ENCODE data around the gene SYMPK.

SYMPK gene

DNA sequence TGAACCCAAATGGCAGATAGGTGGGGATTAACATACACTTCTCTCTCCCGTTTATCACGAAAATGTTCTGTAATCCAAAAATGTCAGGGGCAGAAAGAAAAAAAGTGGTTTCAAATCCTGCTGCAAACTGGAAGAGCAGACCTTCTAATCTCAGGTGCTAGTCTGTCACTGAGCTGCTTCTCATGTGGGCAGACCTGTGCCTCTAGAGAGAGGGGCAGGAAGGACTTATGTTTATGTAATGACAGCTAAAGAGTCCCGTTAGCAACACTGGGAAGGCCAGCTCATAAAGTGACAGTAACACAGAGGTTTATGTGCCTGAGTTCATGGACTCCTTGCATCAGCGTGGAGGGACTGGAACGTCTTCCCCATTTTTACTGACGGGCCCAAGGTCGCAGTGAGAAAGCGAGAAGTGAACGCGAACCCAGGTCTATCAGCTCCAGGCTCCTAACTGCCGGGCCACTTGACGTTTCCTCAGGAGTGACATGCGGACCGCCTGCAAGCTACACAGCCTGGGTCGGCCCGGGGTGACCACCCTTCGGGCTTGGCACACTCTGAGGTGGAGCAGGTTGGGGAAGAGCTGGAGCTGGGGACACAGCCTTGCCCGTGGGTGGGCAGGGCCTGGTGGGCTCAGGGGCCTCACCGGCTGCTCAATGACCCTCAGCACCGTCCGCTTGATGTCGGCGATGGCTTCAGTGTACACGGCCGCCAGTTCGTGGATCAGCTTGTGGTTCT lies 38.2 kb downstream of the SYMPK start:
- DNase-seq: no peak

DNA sequence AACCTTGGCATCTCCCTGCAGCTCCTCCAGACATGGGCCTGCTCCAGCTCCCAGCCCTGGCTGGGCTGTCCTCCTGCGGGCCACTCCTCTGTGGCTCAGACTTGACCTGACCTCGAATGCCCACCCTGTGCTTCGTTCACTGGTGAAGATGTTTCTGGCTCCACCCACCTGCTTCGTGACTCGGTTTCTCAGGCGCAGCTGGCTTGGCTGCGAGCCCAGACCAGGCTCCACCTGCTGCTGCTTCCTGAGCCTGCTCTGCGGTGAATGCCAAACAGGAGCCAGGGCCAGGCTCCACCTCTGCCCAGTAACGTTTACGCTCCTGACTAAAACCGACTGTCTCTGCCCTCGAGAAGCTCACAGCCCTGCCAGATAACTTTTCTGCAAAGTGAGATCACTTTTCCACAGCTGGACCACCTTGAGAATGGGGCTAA lies 38.9 kb downstream of the SYMPK start:
- DNase-seq: no peak

DNA sequence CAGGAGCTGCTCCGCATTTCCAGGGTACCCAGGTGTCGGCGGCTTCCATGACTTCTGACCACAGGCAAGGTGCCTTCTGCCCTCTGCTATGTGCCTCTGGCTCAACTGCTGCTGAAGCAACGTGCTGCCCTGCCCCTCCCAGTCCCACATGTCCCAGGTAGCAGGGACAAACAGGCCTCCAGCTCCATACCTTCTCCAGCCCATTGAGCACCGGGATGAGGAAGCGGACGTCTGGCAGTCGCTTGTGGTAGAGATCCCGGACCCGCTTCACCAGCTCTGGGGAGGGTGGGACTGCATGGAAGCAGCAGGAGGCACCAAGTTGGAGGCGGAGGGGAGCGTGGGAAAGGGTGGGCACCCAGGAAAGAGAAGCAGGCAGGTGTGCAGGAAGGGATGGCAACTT lies 39.8 kb downstream of the SYMPK start:
- no peak for DNase-seq

DNA sequence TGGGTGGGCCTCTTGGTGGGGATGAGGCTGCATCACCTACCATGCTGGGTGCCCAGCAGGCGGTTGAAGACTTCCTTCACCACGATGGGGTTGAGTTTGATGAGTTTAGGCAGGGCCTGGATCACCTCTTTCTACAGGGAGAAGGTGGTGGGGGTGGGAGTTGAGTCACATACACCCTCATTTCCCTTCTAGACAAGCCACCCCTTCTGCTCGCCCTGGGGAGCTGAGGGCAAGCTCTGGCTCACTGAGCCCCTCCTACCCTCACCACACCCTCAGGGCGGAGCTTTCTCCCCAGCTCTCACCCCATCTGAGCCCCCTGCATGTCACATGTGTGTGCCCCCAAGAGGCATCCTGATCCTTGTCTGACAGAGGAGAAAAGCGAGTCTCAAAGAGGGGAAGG lies 40.2 kb downstream of the SYMPK start:
- no peak for DNase-seq

DNA sequence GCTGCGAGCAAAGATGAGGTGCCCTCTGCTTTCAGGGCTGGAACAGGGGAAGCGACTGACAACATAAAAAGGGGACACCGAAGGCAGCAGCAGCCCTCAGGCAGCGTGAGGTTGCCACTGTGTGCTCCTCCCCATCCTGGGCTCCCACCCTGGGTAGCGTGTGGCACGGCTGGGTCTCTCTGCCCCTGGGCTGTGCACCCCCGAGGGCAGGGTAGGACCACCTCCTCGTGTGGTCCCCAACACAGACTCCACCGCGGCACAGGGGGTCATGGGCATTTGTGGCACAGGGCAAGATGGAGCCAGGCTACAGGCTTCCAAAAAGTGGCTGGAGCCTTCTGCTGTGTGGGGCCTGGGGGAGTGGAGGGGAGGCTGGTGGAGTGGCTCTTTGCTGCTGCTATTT lies 41.4 kb downstream of the SYMPK start:
- no peak for DNase-seq

DNA sequence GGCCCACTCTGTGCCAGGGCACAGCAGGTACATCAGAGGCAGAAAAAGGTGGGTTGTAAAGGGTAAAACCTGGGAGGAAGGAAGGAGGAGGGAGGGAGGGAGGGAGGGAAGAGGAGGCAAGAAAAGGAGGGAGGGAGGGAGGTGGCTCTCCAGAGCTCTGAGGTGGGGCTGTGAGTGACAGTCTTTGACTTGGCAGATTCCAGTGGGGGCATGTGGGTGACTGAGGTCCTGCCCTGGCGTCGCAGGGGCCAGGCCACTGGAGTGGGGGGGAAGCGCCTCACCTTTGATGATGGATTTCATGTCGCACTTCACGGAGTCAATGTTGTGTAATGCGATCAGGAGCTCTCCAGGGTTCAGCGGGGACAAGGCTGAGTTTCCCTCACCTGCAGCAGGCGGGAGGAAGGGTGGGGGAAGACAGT lies 41.8 kb downstream of the SYMPK start:
- DNase-seq: no peak

DNA sequence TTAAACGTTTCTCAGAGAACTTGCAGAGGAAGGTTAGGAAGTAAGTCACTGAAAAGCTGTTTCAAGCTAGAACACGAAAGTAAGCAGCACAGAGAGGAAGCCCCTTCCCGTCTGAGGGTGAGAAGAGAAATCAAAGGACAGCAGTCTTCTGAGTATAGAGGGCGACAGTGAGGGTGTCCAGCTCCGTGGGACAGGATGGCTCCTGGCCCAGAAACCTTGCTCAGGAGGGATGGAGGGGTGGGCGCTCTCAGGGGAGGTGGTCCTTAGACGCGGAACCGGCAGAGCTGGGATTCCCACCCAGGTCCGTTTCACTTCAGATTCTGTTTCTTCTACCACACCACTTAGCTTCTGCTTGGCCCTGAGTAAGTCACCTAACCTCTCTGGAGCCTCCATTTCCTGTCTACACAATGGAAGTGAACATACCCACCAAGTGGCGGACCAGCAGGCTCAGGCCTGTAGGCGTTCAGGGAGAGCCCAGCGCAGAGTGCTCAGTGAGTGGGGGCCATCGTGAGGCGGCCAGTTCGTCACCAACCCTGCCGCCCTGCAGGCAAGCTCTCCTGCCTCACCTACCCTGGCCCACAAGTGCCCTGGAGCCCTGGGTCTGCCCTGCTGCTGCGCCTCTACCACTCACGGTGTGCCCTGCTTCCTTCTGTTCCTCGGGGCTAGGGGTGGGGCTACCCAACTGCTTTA lies 42.4 kb downstream of the SYMPK start:
- no peak for DNase-seq

DNA sequence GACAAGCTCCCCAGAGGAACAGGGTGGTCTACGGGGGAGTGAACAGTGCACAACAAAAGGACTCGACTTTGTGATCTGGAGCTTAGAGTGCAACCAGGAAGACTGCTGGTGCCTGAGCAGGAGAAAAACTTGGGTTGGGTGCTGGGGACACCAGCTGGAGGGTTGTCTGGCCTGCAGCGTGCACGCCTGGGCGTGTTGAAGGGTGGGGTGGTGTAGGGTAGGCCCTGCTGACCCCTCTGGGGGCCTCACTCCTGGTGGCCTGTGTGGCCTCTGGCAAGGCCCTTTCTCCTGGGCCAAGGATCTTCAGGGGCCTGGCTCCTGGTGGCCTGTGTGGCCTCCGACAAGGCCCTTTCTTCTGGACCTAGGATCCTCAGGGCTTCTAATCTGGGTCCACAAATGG lies 43.2 kb downstream of the SYMPK start:
- no peak for DNase-seq

DNA sequence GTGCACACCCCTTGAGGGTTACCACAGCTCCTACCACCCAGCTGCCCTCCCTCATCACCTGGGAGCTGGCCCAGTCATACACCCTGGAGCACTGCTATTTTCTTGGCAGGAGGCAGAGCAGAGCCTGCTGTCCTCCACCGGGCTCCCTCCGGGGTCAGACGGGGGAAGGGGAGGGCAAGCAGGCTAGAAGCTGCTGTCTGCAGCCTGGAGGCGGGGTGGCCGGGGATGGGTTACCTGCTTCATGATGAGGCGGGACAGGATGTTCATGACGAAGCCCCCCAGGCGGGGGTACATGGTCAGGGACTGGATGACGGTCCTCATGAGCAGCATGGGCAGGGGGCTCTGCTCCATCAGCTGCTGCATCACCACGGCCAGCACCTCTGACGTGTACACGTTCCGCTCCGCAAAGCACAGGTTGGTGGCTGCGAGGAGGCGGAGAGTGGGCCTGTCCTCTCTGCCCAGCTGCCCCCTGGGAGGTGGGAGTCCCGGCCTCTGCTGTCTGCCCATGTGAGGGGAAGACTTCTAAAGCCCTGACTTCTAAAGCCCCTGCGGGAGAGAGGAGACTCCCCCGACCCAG lies 45.1 kb downstream of the SYMPK start:
- DNase-seq: no peak

DNA sequence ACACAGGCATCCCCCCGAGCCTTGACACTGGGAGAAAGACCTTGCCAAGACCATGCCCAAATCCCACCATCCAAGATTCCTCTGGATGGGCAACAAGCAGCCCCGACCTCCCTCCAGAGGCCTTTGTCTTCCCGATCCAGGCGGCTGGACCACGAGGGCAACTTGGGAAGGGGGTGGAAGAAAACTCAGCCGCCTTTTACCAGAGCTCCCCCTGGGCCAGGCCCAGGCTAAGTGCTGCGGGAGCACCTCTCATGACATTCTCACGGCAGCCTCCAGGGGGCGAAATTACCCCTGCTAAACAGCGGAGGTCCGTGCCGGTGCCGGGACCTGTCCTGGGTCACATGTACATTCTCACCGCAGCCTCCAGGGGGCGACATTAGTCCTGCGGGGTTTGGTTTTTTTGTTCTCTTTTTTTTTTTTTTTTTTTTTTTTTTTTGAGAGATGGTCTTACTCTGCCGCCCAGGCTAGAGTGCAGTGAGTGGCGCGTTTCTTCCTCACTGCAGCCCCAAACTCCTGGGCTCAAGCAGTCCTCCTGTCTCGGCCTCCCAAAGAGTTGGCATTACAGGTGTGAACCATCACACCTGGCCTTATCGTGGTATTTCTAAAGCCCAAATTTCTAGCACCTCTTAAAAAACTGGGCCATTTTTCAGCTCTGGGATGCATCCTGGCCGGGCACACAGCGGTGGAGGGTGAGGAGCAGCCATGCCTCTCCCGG lies 45.8 kb downstream of the SYMPK start:
- peak; percentile 94 for DNase-seq

DNA sequence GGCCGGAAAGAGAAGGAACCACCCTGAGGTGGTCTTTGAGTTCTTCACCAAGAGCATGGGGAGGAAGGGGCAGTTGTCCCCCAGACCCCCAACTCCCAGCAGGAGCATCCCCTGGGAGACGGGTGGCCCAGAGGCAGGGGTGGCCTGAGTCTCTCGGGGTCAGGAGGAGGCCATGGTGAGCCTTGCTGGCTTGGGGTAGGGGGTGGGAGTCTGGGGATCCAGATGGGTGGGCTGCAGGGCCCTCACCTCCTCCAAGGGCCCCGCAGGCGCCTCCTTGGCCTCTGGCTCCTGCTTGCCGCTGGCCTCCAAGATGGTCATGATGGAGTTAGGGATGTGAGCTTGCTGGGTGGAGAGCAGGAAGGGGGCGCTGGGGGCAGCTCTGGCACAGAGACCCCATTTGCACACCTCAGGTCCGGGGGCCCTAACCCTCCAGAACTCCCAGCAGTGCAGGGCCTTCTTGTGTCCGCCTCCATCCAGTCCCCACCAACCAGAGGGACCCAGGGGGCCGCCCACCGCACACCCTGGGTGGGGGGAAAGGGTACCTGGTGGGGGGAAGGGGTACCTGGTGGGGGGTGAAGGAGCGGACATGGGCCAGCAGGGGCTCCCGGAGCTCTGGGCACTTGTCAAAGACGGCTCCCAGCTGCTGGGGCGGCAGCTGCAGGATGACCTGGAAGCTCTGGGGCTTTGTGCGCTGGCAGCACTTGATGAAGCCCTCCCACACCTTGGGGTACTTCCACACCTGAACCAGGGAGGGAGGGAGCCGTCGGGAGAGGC lies 46.5 kb downstream of the SYMPK start:
- DNase-seq: peak; percentile 48

DNA sequence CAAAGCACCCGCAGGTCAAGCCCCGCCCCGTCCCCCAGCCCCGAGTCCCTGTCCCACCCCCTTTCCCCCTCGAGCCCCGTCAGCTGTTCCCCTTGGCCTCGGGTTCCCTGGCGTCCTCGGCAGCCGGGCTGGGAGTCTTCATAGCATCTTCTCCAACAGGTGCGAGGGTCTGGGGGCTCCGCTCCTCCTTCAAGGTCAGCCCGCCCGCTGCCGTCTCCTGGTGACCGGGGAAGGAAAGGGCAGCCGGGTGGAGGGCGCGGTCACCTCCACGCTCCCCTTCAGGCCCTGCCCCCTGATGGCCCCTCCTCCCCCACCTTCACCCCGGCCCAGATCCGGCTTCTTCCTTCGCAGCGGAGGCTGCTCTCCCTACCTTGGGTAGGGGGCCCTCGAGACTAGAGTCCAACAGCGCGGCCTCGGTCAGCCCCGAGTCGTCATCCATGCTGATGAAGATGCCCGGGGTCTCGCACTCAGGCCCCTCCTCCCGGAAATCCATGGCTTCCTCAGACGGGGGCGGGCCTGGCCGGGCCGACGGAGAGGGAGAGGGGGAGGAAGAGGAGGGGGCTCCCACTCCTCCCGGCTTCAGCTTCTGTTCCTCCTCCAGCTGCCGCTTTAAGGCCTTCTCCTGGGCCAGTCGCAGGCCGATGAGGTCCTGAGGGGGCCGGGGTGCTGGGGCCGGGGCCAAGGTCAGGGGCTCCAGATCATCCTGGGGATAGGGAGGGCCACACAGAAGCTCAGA lies 47.3 kb downstream of the SYMPK start:
- DNase-seq: peak; percentile 82

DNA sequence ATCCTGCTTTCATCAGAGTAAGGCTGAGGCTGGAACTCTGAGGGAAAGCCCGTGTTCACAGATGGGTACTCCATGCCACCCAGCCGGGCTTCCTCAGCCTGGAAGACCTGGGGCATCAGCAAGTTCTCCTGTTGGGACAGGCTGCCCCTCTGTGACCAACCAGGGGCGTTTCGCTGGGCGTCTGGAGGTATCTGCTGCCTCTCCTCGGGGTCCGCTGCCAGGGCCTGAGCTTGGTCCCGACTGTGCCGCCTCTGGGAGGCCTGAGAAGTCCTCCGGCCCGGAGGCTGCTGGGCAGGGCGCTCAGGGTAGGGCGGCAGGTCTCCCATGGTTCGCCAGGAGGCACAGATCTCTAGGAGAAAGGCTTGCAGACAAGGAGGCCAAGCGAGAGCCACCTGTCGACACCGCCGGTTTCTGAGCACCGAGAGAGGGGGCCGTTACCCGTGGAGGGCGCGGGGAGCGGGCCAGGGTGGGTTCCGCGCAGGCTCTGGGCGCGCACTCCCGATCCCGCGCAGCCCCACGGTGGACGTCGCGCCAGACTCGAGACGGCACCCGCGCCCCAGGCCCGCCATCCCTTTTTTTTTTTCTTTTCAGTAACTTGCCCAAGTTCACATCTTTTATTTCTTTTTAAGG lies 48.0 kb downstream of the SYMPK start, which contains the start of gene RSPH6A:
RSPH6A (minus strand) TSS at position 458 of the 630 bp plus-strand sequence; CDS start at position 326, 132 bp downstream.
- DNase-seq: no peak

DNA sequence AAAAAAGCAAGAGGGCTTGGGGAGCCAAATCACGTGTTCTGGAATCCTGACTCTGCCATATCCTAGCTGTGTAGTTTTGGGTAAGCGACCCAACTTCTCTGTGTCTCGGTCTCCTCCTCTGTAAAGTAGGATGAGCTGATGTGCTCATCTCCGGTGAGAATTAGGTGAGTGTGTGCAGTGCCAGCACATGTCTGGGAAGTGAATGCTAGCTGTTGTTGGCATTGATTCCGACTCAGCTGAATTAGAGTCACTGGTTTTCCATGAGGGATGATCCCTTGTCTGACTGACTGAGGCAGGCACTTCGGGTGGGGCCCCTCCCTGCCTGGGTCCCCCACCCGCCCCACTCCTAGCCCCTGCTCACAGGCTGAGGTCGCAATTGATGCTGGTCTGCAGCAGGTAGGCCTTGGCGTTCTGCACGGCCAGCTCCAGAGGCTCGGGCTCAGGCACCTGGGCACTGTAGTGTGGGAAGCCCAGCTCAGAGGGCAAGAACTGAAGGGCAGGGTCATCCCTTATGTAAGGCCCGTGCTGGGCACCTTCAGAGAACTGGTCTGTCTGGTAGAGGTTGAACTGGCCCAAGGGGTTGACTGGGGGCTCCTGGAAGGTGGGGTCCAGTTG lies 48.7 kb downstream of the SYMPK start:
- DNase-seq: no peak

DNA sequence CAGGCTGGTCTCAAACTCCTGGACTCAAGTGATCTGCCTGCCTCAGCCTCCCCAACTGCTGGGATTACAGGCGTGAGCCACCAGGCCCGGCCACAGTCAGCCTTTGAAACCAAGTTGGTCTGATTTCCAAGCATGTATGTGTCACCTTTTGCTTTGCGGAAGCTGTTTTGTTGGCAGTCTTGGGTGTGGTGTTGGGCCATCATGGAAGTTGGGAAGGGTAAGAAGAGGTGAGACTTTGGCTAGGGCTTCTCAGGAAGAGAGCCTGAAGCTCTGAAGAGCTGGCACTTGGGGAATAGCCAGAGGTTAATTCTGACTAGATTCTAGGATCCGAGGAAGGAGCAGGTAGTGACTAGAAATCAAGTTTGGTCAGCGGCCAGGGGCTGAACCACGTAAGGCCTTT lies 50.6 kb downstream of the SYMPK start:
- no peak for DNase-seq

DNA sequence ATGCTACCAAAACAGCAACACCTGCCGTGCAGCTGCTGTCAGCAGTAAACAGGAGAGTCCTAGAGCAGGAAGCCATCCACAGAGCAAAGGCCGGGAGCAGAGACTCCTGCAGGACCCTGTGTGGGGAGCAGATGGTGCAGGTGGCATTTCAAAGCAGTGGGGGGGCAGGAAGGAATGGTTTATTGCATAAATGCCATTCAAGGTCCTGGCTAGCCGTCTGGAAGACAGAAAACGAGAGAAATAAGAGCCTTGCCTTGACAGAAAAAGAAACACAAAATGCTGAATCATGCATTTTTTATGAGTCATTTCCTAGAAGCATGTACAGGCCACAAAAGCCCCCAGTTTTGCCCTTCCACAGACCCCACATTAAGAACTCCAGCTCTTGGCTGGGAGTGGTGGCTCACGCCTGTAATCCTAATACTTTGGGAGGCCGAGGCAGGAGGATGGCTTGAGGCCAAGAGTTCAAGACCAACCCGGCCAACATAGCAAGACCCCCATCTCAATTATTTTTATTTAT lies 53.2 kb downstream of the SYMPK start:
- DNase-seq: no peak

DNA sequence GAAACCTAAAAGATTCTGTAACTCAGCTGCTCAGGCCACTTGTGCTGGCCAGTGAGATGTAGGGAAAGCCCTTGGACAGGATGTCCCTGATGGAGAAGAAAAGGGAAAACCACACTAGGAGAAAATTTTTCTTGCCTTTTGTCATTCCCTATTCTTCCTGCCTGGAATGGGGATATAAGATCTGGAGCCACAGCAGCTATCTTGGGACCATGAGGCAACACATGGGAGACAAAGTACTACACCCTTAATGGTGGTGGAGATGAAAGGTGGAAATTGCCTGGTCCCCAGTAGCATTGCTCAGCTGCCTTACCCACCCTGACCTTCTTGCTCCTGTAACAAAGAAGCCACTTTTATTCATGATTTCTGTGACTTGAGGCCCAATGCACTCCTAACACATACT lies 57.2 kb downstream of the SYMPK start:
- DNase-seq: no peak

DNA sequence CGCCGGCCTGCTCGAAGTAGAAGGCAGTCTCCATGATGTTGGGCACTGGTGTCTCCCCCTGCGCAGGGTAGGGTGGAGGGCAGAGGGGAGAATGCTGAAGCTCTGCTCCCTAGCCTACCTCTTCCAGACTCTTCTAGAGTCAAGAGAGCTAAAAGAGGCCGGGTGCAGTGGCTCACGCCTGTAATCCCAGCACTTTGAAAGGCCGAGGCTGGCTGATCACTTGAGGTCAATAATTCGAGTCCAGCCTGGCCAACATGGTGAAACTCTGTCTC lies 58.1 kb downstream of the SYMPK start:
- no peak for DNase-seq

DNA sequence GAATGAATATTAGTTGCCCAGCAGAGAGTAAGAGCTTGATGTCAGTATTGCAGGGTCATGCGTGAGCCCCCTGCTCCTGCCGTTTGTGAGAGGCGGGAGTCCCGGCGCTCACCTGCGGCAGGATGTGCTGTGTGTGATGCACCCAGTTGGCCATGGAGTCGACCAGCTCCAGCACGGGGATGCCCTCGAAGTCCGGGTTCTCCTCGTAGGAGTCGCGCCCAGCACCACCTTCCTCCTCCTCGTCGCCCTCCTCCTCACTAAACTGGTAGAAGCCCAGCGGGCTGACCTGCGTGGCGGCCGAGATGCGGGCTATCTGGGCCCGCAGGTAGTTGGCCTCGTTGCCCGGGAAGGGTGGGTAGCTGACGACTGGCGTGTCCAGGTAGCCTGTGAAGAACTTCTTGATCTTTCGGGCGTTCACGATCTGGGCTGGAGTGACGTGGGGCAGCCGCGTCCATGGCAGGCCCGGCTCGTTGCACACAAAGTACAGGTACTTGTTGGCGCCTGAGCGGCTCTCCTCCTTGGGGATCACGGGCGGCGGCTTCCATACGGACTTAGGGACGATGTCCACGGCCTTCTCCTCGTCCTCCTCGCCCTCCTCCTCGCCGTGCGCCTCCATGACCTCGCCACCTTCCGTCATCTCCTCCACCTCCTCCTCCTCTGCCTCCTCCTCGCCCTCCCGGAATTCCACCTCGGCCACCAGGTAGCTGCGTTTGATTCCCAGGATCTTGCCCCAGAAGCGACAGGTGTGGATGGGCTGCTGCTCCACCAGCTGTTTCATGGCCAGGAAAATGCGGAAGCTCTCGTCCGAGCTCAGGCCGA lies 58.6 kb downstream of the SYMPK start:
- no peak for DNase-seq

DNA sequence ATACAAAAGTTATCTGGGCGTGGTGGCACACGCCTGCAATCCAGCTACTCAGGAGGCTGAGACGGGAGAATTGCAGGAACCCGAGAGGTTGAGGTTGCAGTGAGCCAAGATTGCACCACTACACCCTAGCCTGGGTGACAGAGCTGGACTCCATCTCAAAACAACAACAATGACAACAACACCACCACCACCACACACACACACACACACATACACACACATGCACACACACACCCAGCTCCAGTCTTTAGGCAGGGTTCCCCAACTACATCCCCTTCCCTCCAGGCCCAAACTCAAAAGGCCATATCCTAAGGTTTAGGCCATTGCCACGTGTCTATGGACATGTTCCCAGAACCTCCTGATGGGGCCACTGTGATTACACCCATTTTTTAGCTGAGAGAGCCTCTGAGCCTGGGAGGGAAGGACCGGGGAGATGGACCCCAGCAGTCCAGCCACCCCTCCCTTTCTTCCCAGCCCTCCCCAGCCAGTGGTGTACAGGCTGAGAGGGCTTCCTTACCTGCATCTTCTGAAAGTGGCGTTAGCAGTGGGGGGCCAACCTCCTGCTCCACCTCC lies 61.3 kb downstream of the SYMPK start:
- DNase-seq: no peak
